Dermis microvascular lymphatic vessel endothelial cell (primary cell): Measurements from ENCODE around the gene SLC66A3. TPM values are rescaled to one million over a fixed set of nuclear protein-coding genes. Genes with fewer than 3 reads are reported as not detected.

ENCODE experiments used
- DNase-seq, 2 donors: peaks; one replicate each; pipeline versions ENCODE4 v3.0.0 to v3.0.0-alpha.2; 2010; ENCODE audit warnings: low read depth in 2 of 2
- total RNA-seq: library from RNA; depleted of rRNA; stranded (reverse); fragments of >200 nt; gene quantifications from 2 replicates; pipeline ENCODE4 v1.2.1, GENCODE V29; 2014

The SLC66A3 gene
- total RNA-seq, result 36.7 and 42.1 TPM in 2 replicates

DNA sequence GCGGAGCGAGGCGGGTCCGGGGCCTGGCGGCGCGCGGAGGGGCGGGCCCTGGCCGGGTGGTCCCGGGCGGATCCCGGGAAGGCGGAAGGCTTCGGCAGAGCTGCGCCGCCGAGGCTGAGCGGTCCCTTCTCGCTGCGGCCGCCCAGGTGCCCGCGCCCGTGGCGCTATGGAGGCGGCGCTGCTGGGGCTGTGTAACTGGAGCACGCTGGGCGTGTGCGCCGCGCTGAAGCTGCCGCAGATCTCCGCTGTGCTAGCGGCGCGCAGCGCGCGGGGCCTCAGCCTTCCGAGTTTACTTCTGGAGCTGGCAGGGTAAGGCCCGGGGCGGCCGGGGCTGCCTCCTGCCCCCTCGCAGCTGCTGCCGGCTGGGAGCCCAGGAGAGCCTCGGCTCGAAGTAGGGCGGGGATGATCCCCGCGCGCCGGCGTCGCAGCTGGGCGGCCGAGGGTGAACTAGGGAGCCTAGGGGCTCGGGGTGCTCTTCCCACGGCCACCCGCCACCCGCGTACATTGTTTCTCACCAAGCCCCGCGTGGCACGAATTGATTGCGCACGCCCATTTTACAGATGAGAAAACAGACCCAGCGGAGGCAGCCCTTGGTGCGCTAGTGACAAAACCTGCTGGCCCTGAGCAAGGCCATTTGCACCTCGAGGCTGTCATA, at the start of gene SLC66A3:
Gene SLC66A3 (plus strand): TSS at position 87 of the 655 bp plus-strand sequence. CDS start 80 bp downstream, at position 167.
- DNase-seq, result peak; percentile 60 to 93

DNA sequence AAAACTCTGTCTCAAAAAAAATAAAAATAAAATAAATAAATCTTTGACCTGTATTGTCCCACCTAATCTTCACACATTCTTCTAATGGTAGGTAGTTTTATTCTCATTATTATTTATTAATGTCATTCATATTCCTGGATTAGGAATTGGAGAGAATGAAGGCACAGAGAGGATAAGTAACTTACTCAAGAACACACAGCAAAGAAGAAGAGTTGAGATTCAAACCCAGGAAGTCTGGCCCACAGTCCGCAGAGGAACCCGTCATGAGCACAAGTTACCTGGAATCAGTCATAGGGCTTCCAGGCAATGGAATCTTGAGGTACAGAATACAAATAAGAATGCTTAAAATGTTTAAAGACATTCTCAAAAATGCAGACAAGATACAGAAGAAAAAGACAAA, 46.3 kb upstream of the SLC66A3 start:
- no peak for DNase-seq

DNA sequence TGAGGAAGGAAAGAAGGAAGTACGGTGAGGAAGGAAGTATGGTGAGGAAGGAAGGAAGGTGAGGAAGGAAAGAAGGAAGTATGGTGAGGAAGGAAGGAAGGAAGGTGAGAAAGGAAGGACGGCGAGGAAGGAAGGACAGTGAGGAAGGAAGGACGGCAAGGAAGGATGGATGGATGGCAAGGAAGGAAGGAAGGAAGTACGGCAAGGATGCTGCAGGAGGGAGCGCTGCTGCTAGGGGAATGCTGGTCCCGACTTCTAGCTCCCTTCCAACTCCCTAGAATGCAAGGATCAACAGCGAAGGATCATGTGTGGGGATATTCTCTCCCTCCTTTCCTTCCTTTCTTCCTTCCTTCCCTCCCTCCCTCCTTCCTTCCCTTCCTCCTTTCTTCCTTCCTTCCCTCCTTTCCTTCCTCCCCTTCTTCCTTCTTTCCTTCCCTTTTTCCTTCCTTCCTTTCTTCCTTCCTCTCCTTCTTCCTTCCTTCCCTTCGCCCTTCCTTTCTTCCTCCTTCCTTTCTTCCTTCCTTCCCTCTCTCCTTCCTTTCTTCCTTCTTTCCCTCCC, 42.3 kb upstream of the SLC66A3 start:
- no peak for DNase-seq

DNA sequence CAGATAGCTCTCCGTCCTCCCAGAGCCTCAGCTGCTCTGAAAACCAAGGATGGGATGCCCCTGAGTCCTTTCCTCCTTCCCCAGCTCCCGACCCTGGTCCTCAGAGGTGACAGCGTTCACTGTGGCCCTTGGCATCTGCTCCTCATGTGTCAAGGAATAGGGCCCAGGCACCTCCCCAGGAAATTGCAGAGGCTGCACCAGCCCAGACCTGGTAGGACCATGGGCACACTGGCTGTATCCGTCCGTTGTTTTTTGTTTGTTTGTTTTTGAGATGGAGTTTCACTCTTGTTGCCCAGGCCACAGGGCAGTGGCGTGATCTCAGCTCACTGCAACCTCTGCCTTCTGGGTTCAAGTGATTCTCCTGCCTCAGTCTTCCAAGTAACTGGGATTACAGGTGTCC, 37.5 kb upstream of the SLC66A3 start:
- no peak for DNase-seq

DNA sequence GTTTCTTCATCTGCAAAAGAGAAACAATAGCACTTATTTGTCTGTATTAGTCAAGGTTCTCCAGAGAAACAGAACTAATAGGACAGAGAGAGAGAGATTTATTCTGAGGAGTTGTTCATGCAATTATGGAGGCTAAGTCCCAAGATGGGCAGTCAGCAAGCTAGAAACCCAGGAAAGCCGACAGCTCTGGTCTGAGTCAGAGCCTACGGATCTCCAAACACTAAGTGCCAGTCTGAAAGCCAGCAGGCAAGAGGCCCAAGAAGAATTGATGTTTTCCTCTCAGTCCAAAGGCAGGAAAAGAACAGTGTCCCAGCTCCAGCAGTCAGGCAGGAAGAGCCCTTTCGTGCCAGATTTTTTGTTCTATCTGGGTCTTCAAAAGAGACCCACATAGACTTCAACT, 36.5 kb upstream of the SLC66A3 start:
- DNase-seq, result no peak

DNA sequence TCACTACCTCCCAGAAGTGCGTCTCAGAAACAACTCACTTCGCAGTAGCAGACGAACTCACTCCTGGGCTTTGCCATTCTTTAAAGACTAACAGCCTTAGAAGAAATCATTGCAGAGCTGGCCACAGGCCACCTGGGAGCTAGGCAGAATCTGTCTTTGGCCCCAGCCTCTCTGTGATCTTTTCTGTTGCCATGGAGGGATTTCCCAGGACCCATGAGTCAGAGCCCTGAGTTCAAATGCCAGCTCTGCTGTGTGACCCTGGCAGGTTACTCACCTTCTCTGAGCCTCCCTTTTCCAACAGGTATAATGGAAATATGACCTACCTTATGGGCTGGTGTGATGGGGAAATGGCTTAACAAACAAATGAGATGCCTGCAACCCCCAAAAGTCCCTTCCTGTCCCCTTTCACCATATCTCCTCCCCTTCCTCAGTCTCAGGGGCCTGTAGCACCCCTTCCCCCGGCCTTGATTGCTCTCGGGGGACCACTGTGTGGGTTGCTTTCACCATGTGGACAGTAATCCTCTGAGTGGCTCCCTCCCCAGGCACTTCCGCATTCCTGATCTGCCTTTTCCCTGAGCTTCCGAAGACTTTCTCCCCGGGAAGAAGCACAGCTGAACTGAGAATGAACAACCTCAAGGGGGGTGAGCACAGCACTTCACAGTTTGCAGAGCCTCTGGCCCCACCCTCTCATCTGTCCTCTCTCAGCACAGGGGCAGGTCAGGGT, 34.0 kb upstream of the SLC66A3 start:
- no peak for DNase-seq

DNA sequence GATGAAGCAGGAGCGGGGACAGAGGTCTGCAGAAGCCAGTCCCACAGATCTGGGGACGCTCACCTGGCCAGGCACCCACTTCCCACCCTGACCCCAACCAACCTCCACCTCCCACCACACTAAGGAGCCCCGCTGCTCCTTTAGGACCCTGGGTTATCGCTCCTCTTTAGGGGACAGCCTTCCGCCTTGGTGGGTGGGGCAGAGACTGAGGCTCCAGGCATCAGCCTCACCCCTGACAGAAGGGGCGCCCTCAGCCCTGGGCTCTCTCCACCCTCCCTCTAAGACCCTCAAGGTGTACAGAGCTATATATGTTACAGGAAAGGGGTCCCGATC, 33.5 kb upstream of the SLC66A3 start:
- DNase-seq, result no peak

DNA sequence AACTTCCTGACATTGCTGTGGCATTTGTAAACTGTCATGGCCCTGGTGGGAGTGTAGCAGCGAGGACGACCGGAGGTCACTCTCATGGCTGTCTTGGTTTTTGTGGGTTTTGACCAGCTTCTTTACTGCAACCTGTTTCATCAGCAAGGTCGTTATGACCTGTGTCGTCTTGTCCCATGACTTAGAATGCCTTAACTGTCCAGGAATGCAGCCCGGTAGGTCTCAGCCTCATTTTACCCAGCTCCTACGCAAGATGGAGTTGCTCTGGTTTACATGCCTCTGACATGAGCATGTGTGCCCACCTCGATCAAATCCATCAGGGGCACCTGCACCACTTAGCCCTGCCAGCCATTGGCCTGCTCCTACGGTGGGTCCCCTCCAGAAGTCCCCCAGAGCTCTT, 32.9 kb upstream of the SLC66A3 start:
- DNase-seq, result no peak

DNA sequence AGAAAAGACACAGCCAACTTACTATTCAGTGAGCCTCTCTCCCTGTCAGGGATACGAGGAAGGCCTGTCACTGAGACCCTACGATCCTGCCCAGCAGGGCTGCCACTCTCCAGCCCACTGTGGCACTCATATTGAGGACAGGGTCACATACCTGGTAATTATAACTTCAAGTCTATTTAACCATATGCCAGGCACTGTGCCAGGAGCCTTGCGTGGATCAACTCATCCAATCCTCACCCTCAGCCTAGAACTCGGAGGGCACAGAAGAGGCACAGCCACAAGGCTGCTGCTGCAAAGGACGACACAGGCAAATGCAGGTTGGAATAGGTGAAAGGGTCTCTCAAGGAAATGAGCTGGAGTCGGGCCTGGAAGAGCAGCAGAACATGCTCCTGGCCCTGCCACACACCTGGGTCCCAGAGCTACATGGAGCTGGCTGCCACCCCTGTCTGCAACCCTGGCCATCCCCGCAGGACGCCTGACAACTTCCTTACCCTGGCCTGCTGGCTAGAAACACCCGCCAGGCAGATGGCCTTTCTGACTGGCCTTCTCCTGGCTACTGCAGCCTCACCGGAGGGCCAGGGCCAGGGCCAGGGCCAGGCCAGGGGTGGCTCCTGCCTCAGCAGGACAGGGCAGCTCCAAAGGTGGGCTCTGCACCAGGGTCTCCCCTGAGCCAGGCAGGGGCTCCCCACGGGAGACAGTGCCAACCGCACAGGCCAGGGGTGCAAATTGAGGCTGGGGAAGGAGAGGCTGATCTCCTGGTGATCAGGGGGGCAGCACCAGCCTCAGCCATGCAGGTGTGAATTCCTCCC, 32.1 kb upstream of the SLC66A3 start:
- DNase-seq, result no peak

DNA sequence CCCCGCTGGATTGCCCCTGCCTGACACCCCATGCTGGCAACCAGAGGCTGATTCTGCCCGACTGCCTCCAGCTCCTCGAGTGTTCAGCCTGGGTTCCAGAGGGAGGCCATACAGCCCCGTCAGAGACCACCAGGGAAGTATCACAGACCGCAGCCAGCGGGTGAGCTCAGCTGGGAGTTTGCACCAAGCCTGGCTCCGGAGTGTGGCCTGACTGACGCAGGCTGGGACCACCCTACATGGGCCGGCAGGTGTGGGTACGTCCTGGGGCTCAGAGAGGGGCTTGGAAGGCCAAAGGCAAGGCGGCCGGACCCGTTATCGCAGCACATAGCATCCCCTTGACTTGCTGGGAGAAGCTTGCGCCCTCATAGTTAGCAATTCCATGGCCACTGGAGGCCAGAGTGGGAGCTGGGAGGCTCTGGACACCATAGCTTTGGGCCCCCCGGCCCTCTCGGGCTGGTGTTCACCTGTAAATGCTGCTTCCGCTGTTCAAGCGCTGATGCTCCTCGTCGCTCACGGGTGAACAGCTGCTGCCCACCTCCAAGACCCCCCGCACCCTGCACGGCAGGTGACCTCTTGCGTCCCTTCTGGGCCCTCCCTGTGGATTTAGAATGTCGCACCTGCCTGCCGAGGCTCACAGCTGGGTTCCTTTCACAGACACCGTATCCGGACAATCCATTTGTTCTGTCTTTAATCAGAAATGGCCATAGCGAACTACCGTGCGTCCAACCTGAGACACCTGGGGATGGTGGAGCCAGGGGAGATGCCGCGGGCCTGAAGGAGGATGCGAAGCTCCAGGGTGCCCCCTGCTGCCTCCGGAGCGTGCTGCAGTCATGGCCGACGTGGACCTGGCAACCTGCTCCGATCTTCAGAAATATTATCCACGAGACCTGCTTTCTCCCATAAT, 31.2 kb upstream of the SLC66A3 start:
- DNase-seq, result peak; percentile 30 to 62

DNA sequence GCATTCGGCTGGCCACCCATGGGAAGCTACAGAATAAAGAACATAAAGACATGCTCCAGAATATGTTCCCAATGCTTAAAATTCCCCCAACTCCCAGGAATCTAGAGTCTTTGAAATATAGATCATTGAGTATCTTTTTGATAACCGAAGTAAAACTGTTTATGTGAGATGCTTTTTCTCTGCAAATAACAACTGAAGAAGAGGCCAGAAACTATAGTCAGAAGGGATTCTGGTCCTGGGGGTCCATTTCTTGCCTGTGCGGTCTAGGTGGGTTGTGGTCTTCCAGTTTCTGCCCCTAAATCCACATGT, 30.6 kb upstream of the SLC66A3 start:
- no peak for DNase-seq

DNA sequence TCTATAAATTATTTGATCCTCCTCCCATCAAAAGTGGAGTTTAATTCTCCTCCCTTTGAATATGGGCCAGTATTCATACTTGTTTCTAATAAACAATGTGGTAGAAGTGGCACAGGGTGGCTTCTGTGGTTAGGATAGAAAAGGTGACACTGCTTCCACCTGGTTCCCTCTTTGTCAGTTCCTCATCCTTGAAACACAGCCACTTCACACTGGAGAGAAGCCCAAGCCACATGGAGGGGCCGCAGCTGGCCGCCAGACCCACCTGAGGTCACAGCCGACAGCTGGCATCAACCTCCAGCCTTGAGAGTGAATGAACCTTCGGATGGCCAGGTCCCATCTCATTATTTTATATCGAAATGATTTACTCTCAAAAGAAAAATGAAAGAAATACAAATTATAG, 27.5 kb upstream of the SLC66A3 start:
- DNase-seq, result no peak

DNA sequence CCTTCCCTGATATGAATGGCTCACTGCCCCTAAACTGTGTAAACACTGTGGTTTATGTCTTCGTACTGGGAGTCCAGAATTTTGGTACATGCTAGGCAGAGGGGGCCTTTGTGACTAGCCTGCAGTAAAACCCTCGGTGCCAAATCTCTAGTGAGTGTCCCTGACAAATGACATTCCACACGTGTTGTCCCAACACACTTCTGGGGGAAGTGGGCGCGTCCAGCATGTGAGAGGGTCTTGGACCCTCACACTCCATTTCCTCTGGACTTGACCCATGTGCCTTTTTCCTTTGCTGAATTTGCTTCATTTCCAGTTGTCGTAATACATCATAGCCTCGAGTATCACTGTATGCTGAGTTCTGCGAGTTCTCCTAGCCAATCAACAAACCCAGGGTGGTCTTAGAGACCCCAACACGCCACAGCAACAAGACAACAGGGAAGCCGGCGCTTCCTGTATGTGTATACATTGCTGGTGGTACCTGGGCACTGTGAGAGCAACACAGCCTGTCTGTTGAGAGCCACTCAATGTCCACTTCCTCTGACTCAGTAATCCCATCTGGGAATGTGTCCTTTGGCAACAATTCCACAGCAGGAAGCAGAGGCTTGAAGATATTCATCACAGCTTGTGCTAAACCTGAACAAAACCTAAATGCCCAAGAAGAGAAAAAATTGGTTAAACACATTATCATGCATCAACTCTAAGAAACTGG, 26.9 kb upstream of the SLC66A3 start:
- DNase-seq, result peak; percentile 90 to 95

DNA sequence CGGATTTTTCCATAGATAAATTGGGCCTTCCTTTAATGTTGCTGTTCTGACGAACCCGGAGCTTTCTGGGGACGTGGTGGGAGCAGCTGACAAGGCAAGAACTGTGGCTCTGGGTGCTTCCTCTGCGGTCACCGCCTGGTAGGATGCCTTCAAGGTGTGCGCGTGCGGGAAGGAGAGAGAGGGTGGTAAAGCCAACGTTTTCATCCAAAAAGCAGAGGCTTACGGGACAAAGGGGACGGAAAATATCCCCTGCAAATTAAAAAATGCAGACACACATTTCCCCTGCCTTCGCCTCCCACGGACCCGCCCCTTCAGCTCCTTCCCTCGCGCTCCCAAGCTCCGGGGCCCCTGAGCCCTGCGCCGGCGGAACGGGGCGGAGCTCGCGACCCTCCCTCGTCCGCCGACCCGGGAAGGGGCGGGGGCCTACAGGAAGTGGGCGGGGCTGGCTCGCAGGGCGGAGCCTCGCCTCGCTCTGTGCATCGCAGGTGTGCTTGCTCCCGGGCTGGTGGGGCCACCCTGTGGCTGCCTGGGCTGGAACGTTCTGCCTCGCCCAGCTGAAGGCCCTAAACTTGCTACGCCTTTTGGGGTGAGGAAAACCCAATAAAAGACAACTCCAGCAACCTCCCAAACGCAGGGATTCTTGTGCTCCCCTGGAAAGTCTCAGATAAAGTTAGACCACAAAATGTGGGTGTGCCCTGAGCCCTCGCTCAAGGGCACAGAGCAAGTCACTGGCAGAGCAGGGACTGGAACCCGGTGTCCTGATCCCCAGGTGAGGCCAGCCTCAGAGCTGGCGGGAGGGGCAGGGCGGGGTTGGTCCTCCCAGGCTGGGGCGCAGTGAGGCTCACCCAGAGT, 25.4 kb upstream of the SLC66A3 start:
- peak in 1 of 2 donors; percentile 30 for DNase-seq

DNA sequence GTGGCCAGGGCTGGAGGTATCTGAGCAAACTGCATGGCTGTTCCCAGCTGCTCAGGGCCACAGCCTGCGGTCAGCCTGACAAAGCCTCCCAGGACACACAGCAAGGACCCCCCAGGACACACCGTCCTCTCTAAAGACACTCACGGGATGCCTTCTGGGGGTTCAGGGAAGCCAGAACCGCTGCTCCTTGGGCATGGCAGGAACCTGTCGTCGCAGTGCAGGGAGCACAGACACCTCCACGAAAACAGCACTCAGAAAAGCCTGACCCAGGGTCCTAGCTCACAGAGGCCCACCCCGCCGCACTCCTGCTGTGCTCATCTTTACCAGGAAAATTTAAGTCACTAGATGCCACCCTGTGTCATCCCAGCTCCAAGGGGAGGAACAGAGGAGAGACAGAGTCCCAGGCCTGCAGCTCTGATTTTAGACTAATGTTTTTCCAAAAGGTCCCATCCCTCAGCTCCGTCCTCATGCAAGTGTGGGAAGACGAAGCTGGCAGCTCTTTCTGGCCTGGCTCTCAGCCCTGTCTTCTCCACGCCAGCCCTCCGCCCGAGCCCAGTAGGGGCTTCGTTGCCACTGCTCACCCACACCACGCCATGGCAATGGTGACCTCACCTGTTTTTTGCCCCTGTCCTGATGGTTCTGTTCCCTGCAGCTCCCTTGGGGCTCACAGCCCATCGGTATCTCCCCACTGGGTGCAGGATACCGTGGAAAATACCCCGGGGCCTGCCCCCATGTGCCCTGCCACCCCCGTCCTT, 23.9 kb upstream of the SLC66A3 start:
- no peak for DNase-seq

DNA sequence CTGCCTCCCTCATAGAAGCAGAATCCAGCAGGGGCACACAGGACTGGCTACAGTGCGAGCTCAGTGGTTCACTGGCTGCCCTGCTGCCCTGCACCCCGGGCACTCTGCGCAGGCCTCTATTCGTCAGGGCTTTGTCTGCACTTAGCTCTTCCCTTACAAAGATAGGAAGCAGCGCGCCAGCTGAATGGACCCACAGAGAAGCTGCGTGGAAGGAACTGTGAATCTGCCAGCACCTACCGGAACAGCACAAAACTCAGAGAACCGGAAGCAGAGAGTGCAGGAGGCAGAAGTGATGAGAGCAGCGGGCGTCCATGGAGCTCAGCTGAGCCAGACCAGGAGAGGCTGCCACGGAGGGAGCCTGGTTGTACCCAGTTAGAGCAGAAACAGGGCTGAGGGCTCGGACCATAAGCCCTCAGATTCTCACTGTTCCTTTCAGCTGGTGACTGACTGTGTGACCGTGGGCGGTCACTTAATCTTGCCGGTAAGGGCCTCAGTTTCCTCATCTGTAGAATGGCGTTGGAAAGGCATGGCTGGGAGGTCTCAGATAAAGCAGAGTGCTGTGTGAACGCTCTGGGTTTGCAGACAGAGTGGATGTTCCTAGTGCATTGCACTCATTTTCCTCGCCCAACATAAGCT, 23.1 kb upstream of the SLC66A3 start:
- no peak for DNase-seq

DNA sequence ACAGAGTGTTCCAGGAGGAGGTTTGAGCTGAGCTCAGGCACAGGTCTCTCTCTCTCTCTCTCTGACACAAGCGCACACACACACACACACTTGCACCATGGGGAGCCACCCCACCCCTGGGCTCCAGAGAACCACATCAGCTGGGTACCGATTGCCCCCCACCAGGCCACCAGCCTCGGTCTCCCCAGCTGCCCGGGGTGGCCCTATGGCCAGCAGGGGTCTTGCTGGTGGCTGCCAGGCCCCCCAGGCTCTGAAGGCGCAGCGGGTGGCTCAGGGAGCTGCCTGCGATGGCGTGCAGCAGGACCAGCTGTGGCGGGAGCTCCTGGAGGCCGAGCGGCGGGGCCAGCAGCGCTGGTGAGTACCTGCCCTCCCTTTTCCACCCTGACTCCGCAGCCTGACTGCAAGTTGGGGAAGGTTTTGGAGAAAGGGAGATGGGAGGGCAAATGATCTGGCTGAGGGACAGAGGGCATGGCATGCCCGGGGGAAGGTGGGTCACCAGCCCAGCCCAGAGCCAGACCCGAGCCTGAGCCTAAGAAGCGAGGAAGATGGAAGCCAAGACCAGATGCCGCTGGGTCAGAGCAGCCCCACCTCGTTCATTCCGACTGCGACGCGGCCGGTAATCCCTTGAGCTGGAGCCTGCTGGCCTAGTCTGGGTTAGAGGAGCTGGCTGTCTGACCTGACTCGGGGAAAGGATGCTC, 21.9 kb upstream of the SLC66A3 start:
- DNase-seq, result no peak

DNA sequence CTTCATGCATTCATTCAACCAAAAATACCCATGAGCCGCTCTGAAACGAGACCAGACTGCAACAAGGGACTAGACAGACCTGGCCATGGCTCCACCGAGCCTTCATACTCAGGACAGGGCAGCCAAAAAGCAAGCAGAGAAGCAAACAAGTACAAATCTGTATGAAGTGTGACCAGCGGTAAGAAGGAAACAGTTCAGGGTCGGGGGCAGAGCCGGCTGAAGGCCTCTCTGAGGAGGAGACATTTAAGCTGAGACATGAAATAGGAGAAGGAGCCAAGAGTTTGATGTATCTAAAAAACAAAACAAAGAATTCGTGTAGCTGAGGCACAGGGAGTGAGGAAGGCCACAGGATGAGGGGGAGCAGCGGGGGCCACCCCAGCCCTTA, 21.3 kb upstream of the SLC66A3 start:
- no peak for DNase-seq
